SH-SY5Y (cell line): ENCODE measurements around the gene RPL32.

ENCODE experiments used
- GATA2 ChIP-seq: IDR thresholded peaks from 2 replicates; pipeline ENCODE4 v1.6.1; 2011; ENCODE audit warnings: mild to moderate bottlenecking, low read depth, low read length
- GATA3 ChIP-seq: IDR thresholded peaks from 2 replicates; pipeline ENCODE4 v1.6.1; 2011; ENCODE audit warnings: low read depth, mild to moderate bottlenecking, low read length, moderate library complexity

DNA sequence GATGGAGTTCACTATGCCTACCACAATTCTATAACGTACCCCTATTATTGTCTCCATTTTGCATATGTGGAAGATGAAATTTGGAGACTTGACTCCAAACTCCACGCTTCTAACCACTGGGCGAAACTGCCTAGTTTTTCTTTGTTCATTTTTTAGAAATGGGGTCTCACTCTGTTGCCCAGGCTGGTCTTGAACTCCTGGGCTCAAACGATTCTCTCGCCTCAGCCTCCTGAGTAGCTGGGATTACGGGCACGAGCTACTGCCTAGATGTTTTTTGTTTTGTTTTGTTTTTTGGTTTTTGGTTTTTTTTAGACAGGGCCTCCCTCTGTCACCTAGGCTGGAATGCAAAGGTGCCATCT, 584 bp upstream of the RPL32 start:
- TF ChIP-seq GATA3 = no peak
- no peak for TF ChIP-seq GATA2
